NCI-H2029 treated with DMSO at 0.1 percent for 48 hours (cell line): ENCODE data around the gene NKX6-2.
"Not testable (repeated sequence)": the region's sequence is repeated elsewhere in the genome, so short reads cannot be mapped to it uniquely, and the experiment has no call there.

Experiments
- DNase-seq: peaks from one replicate; lab custom pipeline; 2025; lab: John Stamatoyannopoulos, UW

Gene NKX6-2

DNA sequence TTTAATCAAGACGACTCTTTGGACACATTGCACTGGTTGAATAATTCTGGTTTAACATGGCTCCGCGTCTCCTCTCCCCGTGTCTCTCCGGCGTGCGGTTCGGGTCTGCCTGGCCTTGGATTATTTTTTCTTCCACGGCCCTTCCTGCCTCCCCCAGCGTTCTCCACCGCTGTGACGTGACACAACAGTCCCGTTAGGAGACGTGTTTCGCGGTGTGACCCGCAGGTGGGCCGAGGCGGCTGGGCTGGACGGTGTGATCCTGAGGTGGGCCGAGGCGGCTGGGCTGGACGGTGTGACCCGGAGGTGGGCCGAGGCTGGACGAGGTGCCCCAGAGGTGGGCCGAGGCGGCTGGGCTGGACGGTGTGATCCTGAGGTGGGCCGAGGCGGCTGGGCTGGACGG is 12.0 kb upstream of the NKX6-2 start:
- not testable (repeated sequence) for DNase-seq

DNA sequence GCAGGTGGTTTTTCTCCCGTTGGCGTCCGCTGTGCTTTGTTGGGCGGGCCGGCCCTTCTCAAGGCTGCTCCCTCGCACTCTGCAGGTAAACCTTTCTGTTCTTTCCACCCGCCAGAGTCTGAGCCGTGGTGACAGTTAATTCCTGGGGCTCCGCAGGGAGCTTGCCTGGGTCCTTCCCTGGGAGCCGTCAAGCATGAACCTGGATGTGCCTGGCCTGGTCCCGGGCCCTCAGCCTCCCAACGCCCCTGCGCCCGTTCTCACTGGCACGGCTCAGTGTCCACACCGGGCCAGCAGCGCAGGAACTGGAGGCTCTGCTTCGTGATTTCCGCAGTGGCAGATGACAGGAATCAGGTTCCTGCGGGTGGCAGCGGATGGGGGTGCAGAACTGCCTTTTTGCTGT is 10.9 kb upstream of the NKX6-2 start:
- DNase-seq = no peak

DNA sequence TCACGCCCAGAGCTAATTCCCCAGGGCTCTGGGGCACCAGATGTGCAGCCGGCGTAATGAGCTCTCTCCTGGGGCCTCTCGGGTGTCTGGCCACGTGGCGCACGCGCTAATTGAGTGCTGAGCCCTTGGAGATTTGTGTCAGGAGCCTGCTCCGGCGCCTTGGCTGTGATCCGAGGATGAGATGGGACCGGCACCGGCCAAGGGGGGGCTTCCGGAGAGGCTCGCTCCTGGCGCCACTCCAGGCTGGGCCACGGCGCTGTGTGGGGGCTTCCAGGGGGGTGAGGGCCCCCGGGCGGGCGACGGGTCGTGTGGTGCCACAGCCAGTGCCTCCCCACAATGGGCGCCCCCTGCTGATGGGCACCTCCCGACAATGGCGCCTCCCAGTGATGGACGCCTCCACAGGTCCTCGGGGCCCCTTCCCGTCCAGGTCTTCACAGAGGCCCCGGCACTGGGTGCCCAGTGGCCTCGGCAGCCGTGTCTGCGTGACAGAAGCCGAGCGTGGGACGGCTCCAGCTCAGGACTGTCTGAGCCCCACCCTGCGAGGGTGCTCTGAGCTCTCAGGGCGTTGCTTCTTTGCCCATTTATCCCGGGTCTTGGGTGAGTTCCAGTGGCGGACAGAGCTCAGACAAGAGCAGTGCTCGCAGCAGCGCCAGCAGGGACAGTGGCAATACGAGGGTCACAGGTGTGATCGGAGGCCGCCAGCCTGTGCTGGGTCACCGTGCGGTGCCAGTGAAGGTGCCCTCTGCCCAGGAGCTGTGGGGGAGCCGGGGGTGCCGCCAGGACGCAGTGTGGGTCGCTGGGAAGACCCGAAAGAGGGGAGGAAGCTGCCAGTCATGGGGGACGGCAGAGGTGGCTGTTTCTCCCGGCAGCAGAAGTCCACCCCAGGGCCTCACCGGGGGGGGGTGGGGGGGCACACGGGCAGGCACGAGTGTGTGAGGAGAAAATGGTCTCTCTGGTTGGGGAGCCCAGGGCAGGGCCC is 8.2 kb upstream of the NKX6-2 start:
- DNase-seq = no peak

DNA sequence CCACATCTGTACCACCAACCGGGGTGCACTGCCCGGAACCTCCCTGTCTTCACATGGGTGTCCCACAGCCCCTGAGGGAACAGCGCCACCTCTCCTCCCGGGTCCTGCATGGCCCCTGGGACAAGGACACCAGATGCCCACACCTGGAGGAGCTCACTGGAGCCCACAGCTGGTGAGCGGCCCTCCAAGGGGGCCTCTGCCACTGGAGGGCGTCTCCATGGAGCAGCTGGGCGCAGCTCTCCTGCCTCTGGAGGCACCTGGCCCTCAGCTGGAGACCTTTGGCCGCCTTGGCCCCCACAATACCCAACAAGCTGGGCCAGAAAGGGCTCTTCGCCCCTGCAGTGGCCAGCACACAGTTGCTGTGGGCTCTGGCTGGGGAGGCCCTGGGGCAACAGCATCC is 7.3 kb upstream of the NKX6-2 start:
- DNase-seq = no peak

DNA sequence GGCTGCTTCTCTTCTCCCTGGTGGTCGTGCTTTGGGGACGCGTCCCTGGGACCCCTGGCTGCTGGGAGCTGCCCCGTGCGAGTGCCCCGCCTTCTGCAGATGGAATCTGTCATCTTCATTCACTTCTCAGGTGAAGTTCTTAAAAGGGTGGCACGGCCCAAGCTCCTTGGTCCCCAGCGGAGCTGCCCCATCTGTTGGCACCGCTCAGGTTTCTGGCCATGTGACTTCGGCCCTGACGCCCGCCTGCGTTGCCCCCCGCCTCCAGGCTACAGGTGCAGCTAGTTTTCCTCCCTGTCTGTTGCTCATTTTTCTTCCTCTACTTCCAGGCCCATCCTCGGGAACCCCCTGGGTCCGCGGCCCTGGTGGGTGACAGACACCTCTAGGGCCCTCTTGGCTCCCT is 6.8 kb upstream of the NKX6-2 start:
- DNase-seq = no peak

DNA sequence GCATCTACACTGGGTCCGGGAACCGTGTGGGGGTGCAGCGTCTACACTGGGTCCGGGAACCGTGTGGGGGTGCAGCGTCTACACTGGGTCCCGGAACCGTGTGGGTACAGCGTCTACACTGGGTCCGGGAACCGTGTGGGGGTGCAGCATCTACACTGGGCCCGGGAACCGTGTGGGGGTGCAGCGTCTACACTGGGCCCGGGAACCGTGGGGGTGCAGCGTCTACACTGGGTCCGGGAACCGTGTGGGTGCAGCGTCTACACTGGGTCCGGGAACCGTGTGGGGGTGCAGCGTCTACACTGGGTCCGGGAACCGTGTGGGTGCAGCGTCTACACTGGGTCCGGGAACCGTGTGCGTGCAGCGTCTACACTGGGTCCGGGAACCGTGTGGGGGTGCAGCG is 6.2 kb upstream of the NKX6-2 start:
- not testable (repeated sequence) for DNase-seq

DNA sequence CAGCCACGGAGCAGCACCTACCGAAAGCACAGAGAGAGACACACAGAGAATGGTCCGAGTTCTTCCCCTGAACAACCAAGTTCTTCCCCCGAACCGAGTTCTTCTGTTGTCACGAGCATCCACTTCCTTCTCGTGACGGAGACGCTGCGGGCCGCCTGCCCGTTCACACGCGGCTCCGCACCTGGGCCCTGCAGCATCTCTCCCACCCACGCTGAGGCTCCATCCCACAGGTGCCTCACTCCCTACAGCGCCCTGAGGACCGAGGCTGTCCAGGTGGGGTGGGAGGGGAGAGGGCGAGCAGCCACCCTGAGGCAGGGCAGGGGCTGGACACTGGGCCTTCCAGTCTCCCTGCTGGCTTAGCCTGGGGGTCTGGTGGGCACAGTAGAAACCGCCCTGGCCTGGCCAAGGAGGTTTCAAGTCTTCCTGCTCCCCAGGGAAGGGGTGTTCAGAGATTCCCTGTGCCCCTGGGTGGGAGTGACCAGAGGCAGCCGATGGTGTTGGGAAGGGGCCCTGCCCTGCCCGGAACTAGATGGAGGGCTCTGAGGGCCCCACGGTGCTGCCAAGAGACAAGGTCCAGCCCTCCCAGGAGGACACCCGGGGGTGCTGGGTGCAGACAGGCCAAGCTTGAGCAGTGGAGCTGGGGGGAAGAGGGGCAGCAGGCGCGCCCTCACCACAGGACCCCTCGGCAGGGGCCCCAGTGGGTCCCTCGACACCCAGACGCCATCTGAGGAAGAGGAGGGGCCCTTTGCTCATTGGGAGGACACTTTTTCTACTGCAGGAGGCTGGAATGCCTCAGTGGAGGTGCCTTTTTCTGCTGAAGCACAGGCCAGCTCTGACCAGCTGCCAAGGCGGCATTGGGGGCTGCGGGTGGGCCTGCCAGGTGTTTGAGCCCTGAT is 5.2 kb upstream of the NKX6-2 start:
- DNase-seq = no peak

DNA sequence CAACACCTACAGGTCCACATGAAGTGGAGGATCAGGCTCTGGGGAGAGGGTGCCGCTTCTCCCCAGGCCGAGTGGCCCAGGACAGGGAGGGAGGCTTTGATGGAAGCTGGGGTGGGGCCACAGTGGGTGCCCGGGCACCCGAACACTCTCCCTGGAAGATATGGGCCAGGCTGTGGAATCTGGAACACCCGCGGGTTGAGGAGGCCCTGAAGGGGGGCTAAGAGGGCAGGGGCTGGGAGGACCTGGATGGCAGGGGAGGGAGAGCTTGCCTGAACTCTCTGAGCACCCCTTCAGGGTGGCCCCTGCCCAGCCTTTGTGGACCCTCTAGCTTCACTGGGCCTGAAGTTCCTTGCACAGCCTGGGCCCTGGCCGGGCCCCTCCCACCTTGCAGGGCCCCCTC is 4.5 kb upstream of the NKX6-2 start:
- DNase-seq = no peak

DNA sequence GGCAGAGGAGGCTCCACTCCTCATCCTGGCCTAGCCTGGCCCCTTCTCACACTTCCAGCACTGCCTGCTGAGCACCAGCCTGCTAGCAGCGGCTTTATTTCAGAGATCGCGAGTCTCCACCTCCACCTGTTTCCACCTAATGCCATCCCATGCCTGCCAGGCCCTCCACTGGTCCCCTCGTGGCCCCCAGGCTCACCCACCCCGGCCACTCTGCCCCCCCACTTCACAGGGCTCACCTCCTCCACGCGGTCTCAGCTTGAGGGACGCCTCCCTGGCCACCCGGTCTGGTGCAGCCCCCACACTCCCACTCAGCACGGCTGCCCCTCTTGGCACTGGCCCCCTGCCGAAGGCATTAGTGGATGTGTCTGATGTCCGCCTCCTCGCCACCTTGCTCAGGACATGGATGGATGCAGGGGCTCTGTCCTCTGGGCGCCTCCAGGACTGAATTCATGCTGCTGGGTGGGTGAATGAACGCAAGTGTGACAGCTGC is 3.8 kb upstream of the NKX6-2 start:
- DNase-seq = no peak

DNA sequence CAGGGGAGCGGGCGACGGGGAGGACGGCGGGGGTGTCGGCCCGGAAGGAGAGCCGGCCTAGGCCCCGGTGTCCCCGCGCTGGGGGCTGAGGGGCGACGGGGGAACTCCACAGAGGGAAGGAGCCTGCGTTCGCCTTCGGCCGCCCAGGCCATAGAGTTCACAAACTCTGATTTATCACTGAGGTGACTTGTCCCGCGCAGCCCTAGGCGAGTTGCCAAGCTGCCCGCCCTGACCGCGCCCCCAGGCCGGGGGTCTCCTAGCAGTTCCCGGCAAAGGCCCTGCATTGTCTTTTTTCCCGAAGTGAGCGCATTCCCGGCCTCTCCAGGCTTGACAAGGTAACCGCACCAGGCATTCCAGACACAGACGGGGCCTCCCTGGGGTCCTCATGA is 2.9 kb upstream of the NKX6-2 start:
- no peak for DNase-seq

DNA sequence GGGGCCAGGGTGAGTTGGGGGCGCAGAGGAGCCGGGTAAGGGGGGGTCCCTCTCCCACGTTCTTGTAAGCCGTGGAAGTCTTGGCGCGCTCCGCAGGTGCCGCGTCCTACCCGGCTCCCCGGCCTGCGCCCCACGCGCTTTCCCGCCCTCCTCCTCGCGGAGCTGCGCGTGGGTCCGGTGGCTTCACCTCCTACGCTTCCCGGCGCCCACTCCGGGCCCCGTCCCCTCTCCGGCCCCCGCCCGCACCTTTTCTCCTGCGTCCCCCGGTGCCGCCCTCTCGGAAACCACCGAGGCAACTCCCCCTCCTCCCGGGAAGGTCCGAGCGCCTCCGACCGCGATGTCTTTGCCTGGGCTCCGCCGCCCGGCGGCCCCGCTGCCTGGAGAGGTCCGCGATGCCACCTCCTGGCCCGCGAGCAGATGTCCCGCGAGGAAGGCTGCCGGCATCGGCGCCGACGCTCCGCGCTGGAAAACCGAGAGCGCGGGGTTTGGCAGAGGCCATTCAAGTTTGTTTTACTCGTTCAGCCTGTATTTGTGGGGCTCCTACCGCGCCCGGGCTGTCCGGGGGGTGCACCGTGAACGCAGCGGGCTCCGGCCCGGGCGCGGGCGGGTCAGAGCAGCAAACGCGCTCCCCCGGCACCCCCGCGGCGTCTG is 2.4 kb upstream of the NKX6-2 start:
- DNase-seq = no peak

DNA sequence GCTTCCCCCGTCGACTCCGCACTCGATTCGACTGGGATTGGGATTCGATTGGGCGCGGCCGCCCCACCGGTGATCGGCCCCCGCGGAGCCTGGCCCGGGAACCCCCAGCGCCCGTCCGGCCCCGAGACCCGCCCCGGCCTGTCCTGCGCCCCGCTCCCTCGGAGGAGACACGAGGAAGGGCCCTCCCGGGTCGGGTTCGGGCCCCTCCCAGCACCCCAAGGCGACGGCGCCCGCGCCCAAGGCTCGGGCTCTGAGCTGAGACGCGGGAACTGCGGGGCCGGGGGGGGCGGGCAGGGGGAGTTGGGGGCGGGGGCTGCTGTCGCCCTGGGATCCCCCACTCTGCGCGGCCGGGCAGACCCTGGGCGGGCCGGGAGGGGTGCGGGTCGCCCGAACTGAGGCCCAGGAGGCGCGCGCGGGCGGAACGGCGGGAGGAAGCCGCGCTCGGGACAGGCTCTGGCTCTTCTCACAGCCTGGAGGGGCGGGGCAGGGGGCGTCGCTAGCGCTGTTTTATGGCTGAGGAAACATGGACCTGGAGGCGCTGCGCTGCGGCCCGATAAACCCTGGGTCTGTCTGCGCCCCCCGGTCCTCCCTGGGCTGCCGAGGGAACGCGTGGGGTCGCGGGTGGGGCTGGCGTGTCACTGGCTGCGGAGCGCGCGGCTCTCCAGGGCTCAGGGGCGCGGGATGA is 1.7 kb upstream of the NKX6-2 start:
- no peak for DNase-seq

DNA sequence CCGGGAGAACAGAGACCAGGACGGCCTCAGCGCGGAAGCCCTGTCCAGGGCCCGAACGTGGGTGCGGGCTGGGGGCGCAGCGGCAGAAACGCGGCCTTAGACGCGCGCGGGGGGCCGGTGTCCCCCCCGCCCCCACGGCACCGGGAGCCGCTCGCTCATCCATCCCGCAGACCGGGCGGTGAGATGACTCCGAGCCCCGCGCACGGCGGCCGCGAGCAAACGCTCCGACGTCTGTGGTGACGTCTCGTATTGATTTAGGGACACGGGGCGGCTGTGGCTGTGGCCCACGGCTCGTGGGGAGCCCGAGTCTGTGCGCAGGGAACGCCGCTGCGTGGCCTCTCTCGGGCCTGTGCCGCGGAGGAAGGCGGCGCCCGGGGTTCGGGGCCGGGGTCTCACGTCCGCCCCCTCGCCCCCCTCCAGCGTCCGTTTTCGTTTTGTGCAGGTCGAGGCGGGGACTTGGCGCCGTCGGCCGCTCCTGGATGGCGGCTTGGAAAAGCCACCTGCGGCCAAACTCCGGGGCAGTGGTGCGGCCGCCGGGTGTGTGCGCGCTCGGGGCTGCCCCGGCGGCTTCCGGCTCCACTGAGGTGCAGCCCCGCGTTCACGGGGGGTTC is 1.0 kb upstream of the NKX6-2 start:
- DNase-seq = no peak

DNA sequence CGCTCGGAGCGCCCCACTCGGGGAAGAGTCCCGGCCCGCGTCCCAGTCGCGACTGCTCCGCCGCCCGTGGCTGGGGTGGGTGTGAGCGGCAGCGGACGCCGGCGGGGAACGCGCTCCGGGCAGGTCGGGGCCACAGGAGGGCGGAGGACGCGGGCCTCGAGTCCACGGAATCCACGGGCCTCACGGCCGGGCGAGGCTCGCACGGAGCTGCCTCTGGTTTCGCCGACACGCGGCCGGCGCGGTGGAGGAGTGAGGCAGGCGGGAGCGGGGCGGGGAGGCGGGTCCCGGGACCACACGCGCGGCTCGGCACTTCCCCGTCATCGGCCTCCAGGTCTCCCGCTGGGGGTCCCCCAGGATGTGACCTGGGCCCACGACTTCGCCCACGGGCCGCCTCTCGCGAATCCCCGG is 533 bp upstream of the NKX6-2 start:
- no peak for DNase-seq

DNA sequence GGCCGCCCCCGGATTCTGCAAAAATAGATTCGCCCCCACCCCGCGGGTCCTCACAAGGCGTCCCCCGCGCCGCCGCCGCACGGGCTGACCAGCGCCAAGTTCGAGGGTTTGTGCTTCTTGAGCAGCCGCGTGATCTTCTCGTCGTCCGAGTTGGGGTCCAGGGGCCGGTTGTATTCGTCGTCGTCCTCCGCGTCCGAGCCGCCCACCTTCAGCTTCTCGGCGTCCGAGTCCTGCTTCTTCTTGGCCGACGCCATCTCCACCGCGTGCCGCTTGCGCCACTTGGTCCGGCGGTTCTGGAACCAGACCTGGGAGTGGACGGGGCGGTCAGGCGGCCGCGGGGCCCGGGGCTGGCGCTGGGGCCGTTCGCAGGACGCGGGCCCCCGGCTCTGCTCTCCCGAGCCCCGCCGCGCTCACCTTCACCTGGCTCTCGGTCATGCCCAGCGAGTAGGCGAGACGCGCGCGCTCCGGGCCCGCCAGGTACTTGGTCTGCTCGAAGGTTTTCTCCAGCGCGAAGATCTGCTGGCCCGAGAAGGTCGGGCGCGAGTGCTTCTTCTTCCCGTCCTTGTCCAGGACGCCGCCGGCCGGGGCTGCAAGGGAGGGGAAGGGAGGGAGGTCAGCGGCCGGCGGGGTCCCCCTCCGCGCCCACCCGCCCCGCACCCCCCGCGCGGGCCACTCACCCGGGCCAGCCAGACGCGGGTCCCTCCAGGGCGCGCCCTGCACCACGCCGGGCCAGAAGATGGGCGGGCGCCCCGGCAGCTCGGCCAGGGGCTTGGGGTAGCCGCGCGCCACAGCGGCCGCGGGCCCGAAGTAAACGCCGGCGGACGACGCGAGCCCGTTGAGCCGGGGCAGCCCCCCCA is 853 bp downstream of the NKX6-2 start:
- DNase-seq = no peak

DNA sequence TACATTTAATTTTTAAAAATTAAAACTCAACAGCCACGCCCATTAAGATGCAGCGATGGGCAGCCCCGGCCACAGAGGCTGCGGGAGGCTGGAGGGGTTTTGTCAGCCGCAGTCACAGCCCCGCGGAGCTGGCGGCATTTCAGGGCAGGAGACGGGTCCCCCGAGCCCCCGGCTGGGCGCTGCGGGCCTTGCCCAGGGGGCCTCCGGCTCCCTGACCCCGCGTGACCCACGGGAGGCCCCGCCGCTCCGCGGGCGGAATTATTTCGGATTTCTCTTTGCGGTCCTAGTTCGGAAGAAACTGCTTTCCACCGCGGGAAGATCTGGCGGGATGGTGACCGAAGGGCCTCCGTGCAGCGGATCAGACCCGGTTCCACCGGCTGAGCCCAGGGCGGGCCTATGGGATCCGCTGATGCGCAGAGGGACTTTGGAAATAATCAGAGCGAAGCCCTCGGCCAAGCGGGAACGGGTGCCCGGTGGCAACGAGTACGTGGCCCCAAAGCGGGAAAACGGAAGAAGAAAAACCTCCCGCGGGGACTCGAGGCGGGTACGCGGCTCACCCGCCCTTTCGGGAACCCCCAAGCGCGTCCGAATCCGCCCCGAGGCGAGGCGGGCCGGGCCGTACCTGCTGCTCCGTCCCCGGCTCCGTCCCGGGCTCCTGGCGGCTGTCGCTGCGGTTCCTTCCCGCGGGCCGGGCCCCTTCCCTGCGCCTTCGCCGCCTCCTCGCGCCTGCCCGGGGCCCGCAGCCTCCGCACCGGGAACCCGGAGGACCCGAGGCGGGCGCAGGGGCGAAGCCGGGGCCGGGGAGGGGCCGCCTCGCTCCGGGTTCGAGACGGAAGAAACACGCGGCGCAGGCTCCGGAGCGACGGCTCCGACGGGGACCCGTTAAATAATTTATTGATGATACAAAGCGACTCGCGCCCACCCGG is 1.7 kb downstream of the NKX6-2 start:
- DNase-seq = no peak

DNA sequence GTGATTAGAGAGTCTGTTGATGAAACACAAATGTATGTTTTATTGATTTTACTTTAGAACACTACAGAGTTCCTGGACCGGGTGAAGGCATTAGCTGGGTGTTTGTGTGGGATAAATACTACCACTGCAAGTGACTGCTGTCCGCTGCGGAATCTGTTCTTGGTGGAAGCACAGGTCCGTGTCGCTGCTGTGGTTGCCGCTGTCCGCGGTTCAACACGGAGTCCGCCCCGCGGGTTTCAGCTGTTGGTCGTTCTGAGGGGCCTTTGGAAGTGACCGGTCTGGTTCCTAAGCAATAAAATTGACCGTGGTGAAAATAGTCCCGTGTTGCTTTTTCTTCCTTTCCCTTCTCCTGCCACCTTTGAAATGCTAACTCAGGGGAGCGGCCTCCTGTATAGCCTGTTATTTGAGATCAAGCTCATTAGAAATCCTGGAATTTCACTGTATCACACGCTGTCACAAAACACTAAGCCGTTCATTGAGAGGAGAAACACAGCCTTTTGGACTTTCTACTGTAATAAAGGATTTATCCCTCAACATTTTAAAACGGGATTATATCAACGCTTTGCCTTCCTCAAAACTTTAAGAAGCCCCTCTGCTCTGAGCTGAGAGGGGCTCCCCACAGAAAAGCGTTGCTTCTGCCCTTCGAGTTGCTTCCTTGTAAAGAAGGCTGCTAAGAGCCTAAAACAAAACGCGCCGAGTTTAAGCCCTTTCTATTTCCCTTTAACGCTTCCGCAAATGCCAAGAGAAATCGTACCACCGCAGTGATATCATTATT is 2.6 kb downstream of the NKX6-2 start:
- no peak for DNase-seq

DNA sequence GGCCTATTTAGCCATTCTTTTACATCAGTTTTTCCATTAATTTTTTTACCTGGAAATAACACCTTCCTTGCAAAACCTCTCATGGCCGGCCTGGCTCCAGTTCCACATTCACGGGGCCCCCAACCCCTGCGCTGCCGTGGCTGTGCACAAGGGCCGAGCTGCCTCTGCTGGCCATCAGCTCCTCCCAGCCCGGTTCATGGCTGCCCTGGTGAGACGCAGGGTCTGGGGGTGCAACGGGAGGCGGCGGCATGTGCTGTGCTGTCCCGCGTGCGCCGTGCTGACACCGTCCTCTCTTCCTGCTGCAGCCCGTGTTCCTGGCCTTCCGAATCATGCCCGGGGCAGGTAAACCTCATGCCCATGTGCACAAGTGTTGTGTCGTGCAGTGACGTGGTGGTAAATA is 4.4 kb downstream of the NKX6-2 start:
- no peak for DNase-seq
